NB4 (cell line): ENCODE results near the gene BATF.

Source experiments
- DNase-seq: peaks from one replicate; pipeline ENCODE4 v3.0.0; 2010; ENCODE audit warnings: low read depth
- H3K4me3 ChIP-seq: one replicate; pipeline ENCODE4 v1.5.1; 2011; ENCODE audit warnings: mild to moderate bottlenecking, low read depth, low read length, moderate library complexity
- MAX ChIP-seq: IDR thresholded peaks from 2 replicates; pipeline ENCODE4 v1.6.1; 2011; ENCODE audit warnings: low read depth, low read length
- MYC ChIP-seq: IDR thresholded peaks from 2 replicates; pipeline ENCODE4 v1.6.1; 2011; ENCODE audit warnings: low read depth, low read length
- POLR2A ChIP-seq: IDR thresholded peaks from 2 replicates; pipeline ENCODE4 v1.6.1; 2011; ENCODE audit warnings: mild to moderate bottlenecking; ENCODE audit not compliant: insufficient read length; ENCODE audit errors: extremely low read depth
- TF ChIP-seq, protein P1 (sequence below): IDR thresholded peaks from one replicate; pipeline ENCODE4 v1.5.1; 2012; ENCODE audit warnings: low read depth, low read length

The BATF gene

DNA sequence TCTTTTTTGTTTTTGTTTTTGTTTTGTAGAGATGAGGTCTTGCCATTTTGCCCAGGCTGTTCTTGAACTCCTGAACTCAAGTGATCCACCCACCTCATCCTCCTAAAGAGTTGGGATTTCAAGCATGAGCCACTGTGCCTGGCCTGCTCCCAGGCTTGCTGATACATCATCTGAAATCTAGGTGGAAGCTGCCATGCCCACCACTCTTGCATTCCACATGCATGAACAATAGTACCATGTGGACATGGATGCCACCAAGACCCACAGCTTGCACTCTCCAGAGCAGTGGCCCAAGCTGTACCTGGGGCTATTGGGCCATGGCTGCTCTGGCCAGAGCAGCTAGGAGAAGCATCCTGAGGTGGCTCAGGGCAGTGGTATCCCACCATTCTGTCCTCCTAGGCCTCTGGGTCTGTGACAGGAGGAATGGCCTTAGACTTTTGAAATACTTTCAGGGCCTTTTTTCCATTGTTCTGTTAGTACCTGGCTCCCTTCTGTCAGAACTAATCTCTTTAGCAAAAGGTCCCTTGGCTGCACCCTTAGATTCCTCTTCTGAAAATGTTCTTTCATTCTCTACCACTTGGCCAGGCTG is 69.8 kb downstream of the BATF start:
- TF ChIP-seq POLR2A (no peak), MYC (no peak), MAX (no peak)
- TF ChIP-seq, protein P1, sequence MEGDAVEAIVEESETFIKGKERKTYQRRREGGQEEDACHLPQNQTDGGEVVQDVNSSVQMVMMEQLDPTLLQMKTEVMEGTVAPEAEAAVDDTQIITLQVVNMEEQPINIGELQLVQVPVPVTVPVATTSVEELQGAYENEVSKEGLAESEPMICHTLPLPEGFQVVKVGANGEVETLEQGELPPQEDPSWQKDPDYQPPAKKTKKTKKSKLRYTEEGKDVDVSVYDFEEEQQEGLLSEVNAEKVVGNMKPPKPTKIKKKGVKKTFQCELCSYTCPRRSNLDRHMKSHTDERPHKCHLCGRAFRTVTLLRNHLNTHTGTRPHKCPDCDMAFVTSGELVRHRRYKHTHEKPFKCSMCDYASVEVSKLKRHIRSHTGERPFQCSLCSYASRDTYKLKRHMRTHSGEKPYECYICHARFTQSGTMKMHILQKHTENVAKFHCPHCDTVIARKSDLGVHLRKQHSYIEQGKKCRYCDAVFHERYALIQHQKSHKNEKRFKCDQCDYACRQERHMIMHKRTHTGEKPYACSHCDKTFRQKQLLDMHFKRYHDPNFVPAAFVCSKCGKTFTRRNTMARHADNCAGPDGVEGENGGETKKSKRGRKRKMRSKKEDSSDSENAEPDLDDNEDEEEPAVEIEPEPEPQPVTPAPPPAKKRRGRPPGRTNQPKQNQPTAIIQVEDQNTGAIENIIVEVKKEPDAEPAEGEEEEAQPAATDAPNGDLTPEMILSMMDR = no peak
- no peak for DNase-seq
- no peak overlapping the region for H3K4me3 ChIP-seq

DNA sequence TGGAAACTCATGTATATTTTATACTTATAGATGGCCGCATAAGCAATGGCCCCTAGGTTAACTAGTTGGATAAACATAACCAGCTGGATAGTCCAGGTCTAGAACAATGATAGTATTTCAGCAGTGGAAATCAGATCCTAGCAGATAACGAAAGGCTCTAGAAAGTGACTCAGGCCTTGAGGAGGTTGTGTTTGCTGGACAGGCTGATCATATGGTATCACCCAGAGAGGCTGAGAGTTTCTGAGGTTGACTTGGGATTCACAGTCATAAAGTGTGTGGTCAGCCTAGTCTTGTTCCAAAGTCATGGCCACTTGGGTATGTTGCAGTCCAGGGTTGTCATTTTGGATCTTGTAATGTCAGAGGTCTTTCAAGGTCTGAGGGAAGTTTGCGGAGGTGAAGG is 73.0 kb downstream of the BATF start:
- no peak overlapping the region for H3K4me3 ChIP-seq
- TF ChIP-seq MAX (no peak), POLR2A (no peak), MYC (no peak)
- TF ChIP-seq, protein P1 = no peak

More for the DNA sequence above, 73.0 kb downstream of the BATF start:
- no peak for DNase-seq
